Daoy (cell line): ENCODE data around the gene ANKRD40. TPM values are rescaled to one million over a fixed set of nuclear protein-coding genes. Genes with fewer than 3 reads are reported as not detected.
"Not testable (repeated sequence)": the region's sequence is repeated elsewhere in the genome, so short reads cannot be mapped to it uniquely, and the experiment has no call there.

ENCODE experiments used
- DNase-seq: peaks from one replicate; pipeline ENCODE4 v3.0.0-alpha.2; 2015; ENCODE audit warnings: low read depth
- total RNA-seq: library from RNA; depleted of rRNA; stranded (reverse); fragments of >200 nt; shearing (Covaris generic); gene quantifications from 2 replicates; pipeline ENCODE4 v1.2.3, GENCODE V29; 2014; rRNA removed

Gene ANKRD40
- total RNA-seq, result 17.6 and 22.6 TPM in 2 replicates

GRCh38 chr17:50707289-50708049, at the start of gene ANKRD40:
ANKRD40 (minus strand) TSS chr17:50707914; CDS start chr17:50707654, 260 bp downstream.
- peak; percentile 84 for DNase-seq

- no peak for DNase-seq
These were observed 46.8 kb upstream of the ANKRD40 start for GRCh38 chr17:50754521-50754920.

- DNase-seq, result no peak
These were observed 41.5 kb upstream of the ANKRD40 start for GRCh38 chr17:50749245-50749644.

DNA sequence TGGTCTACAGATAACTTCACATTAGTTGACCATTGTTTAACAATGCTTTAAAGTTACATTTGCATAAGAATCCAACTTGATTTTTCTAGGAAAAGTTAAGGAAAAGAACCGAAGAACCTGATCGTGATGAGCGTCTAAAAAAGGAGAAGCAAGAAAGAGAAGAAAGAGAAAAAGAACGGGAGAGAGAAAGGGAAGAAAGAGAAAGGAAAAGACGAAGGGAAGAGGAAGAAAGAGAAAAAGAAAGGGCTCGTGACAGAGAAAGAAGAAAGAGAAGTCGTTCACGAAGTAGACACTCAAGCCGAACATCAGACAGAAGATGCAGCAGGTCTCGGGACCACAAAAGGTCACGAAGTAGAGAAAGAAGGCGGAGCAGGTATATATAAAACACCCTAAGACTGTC, 37.9 kb upstream of the ANKRD40 start:
- no peak for DNase-seq

- no peak for DNase-seq
These were observed 31.4 kb upstream of the ANKRD40 start for GRCh38 chr17:50739098-50739497.

DNA sequence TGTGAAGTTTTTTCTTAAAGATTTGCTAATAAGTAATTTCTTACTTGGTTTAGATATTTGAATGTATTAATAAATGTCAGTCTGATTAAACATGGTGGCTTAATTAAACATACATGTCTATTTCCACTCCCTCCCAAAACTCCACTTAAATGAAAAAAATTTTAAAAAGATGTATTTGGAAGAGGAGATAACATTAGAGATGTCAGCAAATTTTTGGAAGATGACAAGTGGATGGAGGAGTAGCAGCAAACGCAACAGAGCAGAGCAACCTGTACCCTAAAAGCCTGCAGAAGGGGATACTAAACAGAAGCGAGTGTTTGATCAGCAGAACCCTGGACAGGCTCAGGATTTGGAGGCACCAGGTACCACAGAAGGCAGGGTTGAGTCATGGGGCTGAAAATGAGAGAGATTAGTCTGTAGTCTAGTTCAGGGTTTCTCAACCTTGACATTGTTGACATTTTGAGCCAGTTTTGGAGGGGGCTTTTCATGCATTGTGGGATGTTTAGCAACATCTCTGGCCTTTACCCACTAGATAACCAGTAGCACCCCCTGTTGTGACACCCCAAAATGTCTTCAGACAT, 29.5 kb upstream of the ANKRD40 start:
- no peak for DNase-seq

DNA sequence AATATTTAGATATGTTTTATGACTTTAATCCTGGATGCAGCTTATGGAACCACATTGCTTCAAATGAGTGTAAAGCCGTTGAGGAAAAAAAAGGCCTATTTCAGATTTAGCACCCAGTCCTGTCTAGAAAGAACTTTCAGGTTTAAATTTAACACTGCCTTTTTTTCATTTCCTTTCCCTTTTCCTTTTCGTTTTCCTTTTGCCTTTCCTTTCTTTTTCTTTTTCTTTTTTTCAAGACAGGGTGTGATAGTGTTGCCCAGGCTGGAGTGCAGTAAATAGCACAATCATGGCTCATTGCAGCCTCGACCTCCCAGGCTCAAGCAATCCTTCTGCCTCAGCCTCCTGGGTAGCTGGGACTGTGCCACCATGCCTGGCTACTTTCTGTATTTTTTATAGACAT, 27.6 kb upstream of the ANKRD40 start:
- DNase-seq, result no peak

DNA sequence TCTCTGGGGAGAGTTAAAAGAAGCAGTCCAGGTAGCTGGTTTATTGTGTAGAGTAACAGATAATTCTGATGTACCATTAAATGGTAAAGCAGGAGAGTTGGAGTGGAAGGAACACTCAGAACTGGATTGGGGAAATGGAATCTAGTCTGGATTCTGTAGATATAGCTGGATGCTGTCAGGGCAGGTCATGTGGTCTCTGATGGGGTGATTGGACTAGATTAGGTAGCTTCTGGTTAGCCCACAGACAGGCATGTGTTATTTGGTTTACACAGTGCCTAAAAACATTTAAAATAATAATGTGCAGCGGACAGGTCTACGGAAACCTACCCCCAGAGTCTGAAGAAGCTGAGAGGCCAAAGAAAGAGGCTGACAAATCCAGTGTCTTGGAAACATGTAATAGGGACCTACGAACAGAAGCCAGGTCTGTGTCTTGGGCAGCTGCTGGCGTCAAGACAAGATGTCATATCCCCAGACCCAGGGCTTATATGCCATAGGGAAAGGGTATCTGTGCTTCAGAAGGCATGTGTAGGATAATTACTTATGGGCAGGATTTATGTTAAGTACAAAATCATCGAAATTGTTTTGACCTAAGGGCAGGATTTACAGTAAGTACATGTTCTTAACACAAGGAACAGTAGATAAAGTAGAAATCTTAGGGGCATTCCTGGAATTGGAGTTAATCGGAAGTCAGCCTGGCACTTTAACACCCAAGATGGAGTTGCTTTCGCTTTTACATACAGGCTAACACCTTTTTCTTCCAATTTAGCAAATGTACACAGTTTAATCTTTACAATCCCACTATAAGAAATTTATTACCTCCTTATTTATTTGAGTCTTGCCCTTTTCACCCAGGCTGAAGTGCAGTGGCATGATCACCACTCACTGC, 24.1 kb upstream of the ANKRD40 start:
- no peak for DNase-seq

GRCh38 chr17:50728881-50729765, 21.4 kb upstream of the ANKRD40 start:
- DNase-seq, result no peak

GRCh38 chr17:50728112-50728429, 20.4 kb upstream of the ANKRD40 start:
- DNase-seq, result no peak

DNA sequence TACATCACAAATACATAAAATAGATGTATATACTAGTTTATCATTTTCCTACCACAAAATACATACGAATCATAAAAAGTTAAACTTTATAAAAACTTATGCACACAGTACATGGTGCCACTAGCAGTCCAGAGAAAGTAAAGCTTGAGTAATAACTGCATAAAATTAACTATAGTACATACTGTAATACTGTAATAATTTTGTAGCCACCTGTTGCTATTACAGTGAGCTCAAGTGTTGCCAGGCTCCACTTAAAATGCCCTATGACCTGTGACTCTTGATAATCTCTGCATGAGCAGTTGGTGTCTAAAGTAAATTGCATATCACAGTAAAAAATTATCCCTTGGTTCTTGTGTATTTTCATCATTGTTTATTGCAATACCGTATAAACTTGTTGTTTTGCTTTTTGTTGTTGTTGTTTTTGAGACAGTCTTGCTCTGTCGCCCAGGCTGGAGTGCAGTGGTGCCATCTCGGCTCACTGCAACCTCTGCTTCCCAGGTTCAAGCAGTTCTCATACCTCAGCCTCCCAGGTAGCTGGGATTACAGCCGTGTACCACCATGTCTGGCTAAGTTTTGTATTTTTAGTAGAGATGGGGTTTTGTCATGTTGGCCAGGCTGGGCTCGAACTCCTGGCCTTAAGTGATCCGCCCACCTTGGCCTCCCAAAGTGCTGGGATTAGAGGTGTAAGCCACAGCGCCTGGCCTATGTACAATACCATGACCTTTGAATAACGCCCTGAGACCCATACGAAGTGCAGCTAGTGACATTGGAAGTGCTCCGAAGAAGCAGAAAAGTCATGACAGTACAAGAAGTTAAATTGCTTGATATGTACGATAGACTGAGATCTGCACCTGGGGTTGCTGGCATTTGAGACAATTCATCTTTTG, 18.3 kb upstream of the ANKRD40 start:
- DNase-seq, result no peak

DNA sequence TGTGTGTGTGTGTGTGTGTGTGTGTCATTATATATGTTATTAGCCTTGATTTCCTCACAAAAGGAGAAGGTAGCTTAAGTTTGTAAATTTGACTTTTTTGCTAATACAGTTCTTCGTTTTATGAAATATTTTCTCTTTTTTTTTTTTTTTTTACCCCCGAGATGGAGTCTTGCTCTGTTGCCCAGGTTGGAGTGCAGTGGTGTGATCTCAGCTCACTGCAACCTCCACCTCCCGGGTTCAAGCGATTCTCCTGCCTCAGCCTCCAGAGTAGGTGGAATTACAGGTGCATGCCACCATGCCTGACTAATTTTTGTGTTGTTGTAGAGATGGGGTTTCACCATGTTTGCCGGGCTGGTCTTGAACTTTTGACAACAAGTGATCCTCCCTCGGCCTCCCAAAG, 16.9 kb upstream of the ANKRD40 start:
- not testable (repeated sequence) for DNase-seq

DNA sequence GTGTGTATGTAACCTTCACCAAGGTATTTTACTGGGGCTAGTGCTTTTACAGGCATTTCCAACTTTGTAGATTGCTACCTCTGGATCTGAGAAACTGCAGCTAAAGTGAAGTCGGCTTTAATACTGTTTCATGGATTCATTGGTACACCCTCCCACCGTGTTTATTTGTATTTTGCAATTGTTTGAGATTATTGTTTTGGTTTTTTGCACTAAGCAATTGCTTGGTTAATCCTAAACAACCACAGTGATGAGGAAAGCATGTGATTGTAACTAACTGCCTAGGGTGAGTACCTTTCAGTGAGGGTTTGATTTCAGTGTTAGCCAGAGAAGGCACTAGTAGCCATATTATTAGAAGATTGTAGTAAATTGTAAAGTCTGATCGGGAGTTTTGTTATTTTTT, 15.0 kb upstream of the ANKRD40 start:
- DNase-seq, result no peak

GRCh38 chr17:50721194-50722010, 13.7 kb upstream of the ANKRD40 start:
- no peak for DNase-seq

DNA sequence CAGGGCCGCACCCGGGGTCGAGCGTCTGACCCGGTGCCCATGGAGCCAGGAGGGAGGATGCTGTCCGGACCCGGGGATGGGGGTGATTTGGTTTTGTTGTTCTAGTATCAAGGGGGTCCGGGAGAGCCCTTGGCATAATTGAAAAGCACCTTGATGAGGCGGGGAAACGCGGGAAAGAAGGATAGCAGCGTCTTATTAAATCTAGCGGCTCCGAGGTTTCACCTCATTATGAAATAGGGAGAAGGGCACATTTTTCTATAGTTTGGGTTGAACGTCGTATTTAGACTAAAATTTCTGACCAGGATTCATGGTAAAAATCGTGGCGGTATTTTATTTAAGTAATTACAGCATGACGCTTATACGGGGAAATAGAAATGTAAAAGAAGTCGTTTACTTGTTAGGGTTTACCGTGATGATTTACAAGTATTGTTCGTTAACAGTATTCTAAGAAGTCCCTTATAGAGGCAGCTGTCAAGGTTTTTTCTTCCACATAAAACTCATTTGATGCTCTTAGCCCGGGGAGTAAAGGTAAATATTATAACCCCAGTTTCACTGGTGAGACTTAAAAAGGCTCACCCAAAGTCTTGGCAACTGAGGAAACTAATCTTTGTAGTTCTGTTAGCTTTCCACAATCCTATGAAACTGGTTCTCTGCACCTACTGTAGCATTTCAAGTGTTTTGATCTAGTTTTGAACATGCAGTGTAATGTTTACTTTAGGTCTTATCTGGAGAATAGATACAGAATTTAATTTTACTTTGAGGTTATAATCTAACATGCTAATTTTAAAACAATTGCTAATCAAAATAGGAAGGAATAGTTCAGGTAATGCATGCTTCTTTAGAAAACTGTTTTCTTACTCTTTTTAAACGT, 12.4 kb upstream of the ANKRD40 start:
- no peak for DNase-seq

- peak; percentile 95 for DNase-seq
These were observed 11.6 kb upstream of the ANKRD40 start, which contains the start of gene LUC7L3 for GRCh38 chr17:50719144-50719923. LUC7L3 (plus strand) TSS chr17:50719603; CDS start chr17:50719733, 130 bp downstream.

- DNase-seq, result no peak
These were observed 7.8 kb upstream of the ANKRD40 start for GRCh38 chr17:50715471-50715870.

DNA sequence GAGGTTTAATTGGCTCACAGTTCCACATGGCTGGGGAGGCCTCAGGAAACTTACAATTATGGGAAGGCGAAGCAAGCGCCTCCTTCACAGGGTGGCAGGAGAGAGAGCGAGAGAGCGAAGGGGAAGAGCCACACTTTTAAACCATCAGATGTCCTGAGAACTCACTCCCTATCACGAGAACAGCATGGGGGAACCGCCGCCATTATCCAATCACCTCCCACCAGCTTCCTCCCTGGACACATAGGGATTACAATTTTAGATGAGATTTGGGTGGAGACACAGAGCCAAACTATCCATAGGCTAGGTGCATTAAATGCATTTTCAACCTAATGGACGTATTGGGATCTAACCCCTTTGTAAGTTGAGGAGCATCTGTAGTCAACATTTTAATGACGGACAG, 4.9 kb upstream of the ANKRD40 start:
- no peak for DNase-seq
